OCI-LY3 (cell line): Measurements from ENCODE around the gene SPRR2F.
"Not testable (repeated sequence)": the region's sequence is repeated elsewhere in the genome, so short reads cannot be mapped to it uniquely, and the experiment has no call there.

Experiments
- H2AFZ ChIP-seq: fragments of 200-600, 300-600 bp; shearing (Covaris generic); 2 replicates; pipeline ENCODE4 v1.6.0; 2014; ENCODE audit warnings: antibody characterized with exemption, low read depth, low read length
- H3K27ac ChIP-seq: fragments of 200-600, 300-600 bp; sonication (generic); 2 replicates; pipeline ENCODE4 v1.5.1; 2014; ENCODE audit warnings: mild to moderate bottlenecking, low read length, moderate library complexity, mixed read lengths
- H3K27me3 ChIP-seq: fragments of 200-600, 300-600 bp; sonication (generic); 2 replicates; pipeline ENCODE4 v1.6.1; 2014; ENCODE audit warnings: low read depth, low read length, mixed read lengths
- H3K36me3 ChIP-seq: fragments of 200-600, 300-600 bp; sonication (generic); replicated peaks from 2 replicates; pipeline ENCODE3; 2014; ENCODE audit warnings: low read depth, low read length, mixed read lengths
- H3K4me1 ChIP-seq: fragments of 300-600, 200-600 bp; sonication (generic); 2 replicates; pipeline ENCODE4 v1.6.1; 2014; ENCODE audit warnings: low read length, mixed read lengths
- H3K4me2 ChIP-seq: fragments of 200-600, 300-600 bp; sonication (generic); 2 replicates; pipeline ENCODE4 v1.6.1; 2014; ENCODE audit warnings: low read length, mixed read lengths
- H3K4me3 ChIP-seq: fragments of 300-600, 200-600 bp; sonication (generic); 2 replicates; pipeline ENCODE4 v1.5.1; 2014; ENCODE audit warnings: antibody characterized with exemption, mild to moderate bottlenecking, low read length, moderate library complexity
- H3K79me2 ChIP-seq: fragments of 300-600, 200-600 bp; shearing (Covaris generic); 2 replicates; pipeline ENCODE4 v1.6.1; 2014; ENCODE audit warnings: mild to moderate bottlenecking, low read length, mixed read lengths
- H3K9ac ChIP-seq: fragments of 300-600, 200-600 bp; shearing (Covaris generic); 2 replicates; pipeline ENCODE4 v1.6.0; 2014; ENCODE audit warnings: mild to moderate bottlenecking, low read length, moderate library complexity
- H3K9me3 ChIP-seq: fragments of 200-600, 300-600 bp; shearing (Covaris generic); 2 replicates; pipeline ENCODE4 v1.6.1; 2014; ENCODE audit warnings: low read length, mixed read lengths; ENCODE audit not compliant: insufficient read depth
- H4K20me1 ChIP-seq: fragments of 200-600, 300-600 bp; sonication (generic); 2 replicates; pipeline ENCODE4 v1.6.1; 2016; ENCODE audit warnings: low read length, mixed read lengths; ENCODE audit not compliant: insufficient read depth
- CTCF ChIP-seq: fragments of 200-600, 300-600 bp; sonication (generic); IDR thresholded peaks from 2 replicates; pipeline ENCODE4 v1.5.1; 2014; ENCODE audit warnings: antibody characterized with exemption, low read length, low read depth
- EZH2phosphoT487 ChIP-seq: fragments of 200-600 bp; shearing (Covaris generic); IDR thresholded peaks from 2 replicates; pipeline ENCODE4 v1.6.1; 2018; ENCODE audit warnings: antibody characterized with exemption, mixed run types, low read depth

Gene SPRR2F

GRCh38 chr1:153127296-153127695, 14.0 kb upstream of the SPRR2F start:
- Histone ChIP-seq H3K4me3 (no peak overlapping the region), H4K20me1 (no peaks in the 10 kb centered on the region), H3K27me3 (peaks cover 34% of the 10 kb centered on the region), H3K27ac (no peak overlapping the region), H2AFZ (no peak overlapping the region), H3K4me2 (no peak overlapping the region), H3K4me1 (no peaks in the 10 kb centered on the region), H3K36me3 (no peaks in the 10 kb centered on the region), H3K79me2 (no peaks in the 10 kb centered on the region), H3K9me3 (no peaks in the 10 kb centered on the region), H3K9ac (no peak overlapping the region)
- TF ChIP-seq CTCF (no peak), EZH2phosphoT487 (no peak)

- Histone ChIP-seq H3K36me3 (no peaks in the 10 kb centered on the region), H3K27me3 (peaks cover 28% of the 10 kb centered on the region), H3K9me3 (no peaks in the 10 kb centered on the region), H4K20me1 (no peaks in the 10 kb centered on the region), H2AFZ (no peak overlapping the region), H3K4me3 (no peak overlapping the region), H3K79me2 (no peaks in the 10 kb centered on the region), H3K9ac (no peak overlapping the region), H3K4me1 (no peaks in the 10 kb centered on the region), H3K4me2 (no peak overlapping the region), H3K27ac (no peak overlapping the region)
- TF ChIP-seq CTCF, result no peak
- TF ChIP-seq EZH2phosphoT487, result no peak
These were observed 12.2 kb upstream of the SPRR2F start for GRCh38 chr1:153125536-153125935.

- peaks cover 21% of the 10 kb centered on the region for H3K27me3 ChIP-seq
- H3K4me2 ChIP-seq, H3K36me3 ChIP-seq, H4K20me1 ChIP-seq, H3K27ac ChIP-seq, H3K4me3 ChIP-seq, H3K4me1 ChIP-seq, H3K9me3 ChIP-seq, H2AFZ ChIP-seq, H3K9ac ChIP-seq, H3K79me2 ChIP-seq: not testable (repeated sequence)
These were observed 10.5 kb upstream of the SPRR2F start for GRCh38 chr1:153123793-153124192.

- H3K79me2 ChIP-seq, result no peaks in the 10 kb centered on the region
- H4K20me1 ChIP-seq, result no peaks in the 10 kb centered on the region
- no peaks in the 10 kb centered on the region for H3K4me1 ChIP-seq
- peaks cover 26% of the 10 kb centered on the region for H3K27me3 ChIP-seq
- H3K4me2 ChIP-seq, result no peak overlapping the region
- no peaks in the 10 kb centered on the region for H3K36me3 ChIP-seq
- H3K4me3 ChIP-seq, result no peak overlapping the region
- H2AFZ ChIP-seq, result no peak overlapping the region
- H3K9me3 ChIP-seq, result no peaks in the 10 kb centered on the region
- H3K27ac ChIP-seq, result no peak overlapping the region
- TF ChIP-seq CTCF, result no peak
- TF ChIP-seq EZH2phosphoT487, result no peak
- no peak overlapping the region for H3K9ac ChIP-seq
These were observed 9.6 kb upstream of the SPRR2F start for GRCh38 chr1:153122831-153123421.
